Body of pancreas (tissue), 4 donors: ENCODE results near the gene LHFPL6. TPM values are rescaled to one million over a fixed set of nuclear protein-coding genes. Genes with fewer than 3 reads are reported as not detected.

Source experiments
- ATAC-seq: fragments of 150-250 bp; one replicate; pipeline ENCODE4 v1.9.1; 2016
- DNase-seq, 4 donors: peaks; one replicate each; pipeline ENCODE4 v3.0.0-alpha.2; 2019
- H3K27ac ChIP-seq, 4 donors: fragments of 200-600 bp; sonication (generic); 1 replicate in 3 of 4; 2 replicates in 1 of 4; pipeline versions ENCODE4 v1.5.1 to v1.6.1; 2016 to 2019; ENCODE audit warnings: mild to moderate bottlenecking in 1 of 4, mixed read lengths in 1 of 4, moderate library complexity in 1 of 4
- H3K27me3 ChIP-seq, 2 donors: fragments of 200-600 bp; sonication (generic); one replicate each; pipeline ENCODE4 v1.6.0; 2016; ENCODE audit warnings: mild to moderate bottlenecking in 1 of 2
- H3K36me3 ChIP-seq, 2 donors: fragments of 200-600 bp; sonication (generic); replicated peaks in 1 of 2; 2 replicates each; pipeline ENCODE4 v1.5.1; 2016; ENCODE audit warnings: low read depth in 2 of 2; ENCODE audit not compliant: insufficient read depth in 1 of 2
- H3K4me1 ChIP-seq: fragments of 200-600 bp; sonication (generic); one replicate; pipeline ENCODE4 v1.6.0; 2016
- H3K4me3 ChIP-seq, 2 donors: fragments of 200-600 bp; sonication (generic); 1 replicate in 1 of 2; 2 replicates in 1 of 2; pipeline ENCODE4 v1.5.1; 2016 to 2019
- H3K9me3 ChIP-seq, 3 donors: fragments of 200-600 bp; sonication (generic); 1 replicate in 2 of 3; 2 replicates in 1 of 3; pipeline ENCODE4 v1.5.1; 2016
- CTCF ChIP-seq, 7 experiments: fragments of 450-650 bp in 4 of 7; fragments of 200-600 bp in 3 of 7; sonication (generic) in 3 of 7; IDR thresholded peaks; one replicate each; pipeline ENCODE4 v1.5.1; 2016 to 2019; ENCODE audit warnings: antibody characterized with exemption in 7 of 7
- POLR2A ChIP-seq, 3 donors: fragments of 450-650 bp; IDR thresholded peaks; one replicate each; pipeline ENCODE4 v1.6.1; 2016; ENCODE audit warnings: antibody characterized with exemption in 3 of 3, mild to moderate bottlenecking in 2 of 3
- WGBS, 2 donors: methylation state at CpG; one replicate each; pipeline ENCODE4 v1.1.5; 2017; 5-methylcytosine and 5-hydroxymethylcytosine counted together
- intact Hi-C: fragments of 100-400 bp; cut with DNase I; formaldehyde crosslinking; loops from one replicate; pipeline ENCODE4 v1.15.1; 2023
- total RNA-seq, 2 donors: library from RNA; depleted of rRNA; stranded (reverse); fragments of >200 nt; gene quantifications; one replicate each; pipeline ENCODE4 v1.1.0, GENCODE V29; 2016

Gene LHFPL6
- total RNA-seq, 2 donors from 2014 or later = 18.4 to 30.7 TPM

- H3K36me3 ChIP-seq = no peaks in the 10 kb centered on the region
- no peaks in the 10 kb centered on the region for H3K9me3 ChIP-seq
- intact Hi-C loops = no loop called here
- H3K27ac ChIP-seq = no peak overlapping the region
- no peak for TF ChIP-seq POLR2A (IDR thresholded peaks at IDR 0.05)
- no peak for TF ChIP-seq CTCF (IDR thresholded peaks at IDR 0.05)
- DNase-seq = no peak
- no peak for ATAC-seq
- H3K4me1 ChIP-seq = no peaks in the 10 kb centered on the region
- no peaks in the 10 kb centered on the region for H3K27me3 ChIP-seq
- no peak overlapping the region for H3K4me3 ChIP-seq
- 60 to 66% methylated on average over 5 of the region's 5 CpGs for WGBS, 2 donors
These were observed 195.2 kb downstream of the LHFPL6 start for GRCh38 chr13:39407786-39408185.

- intact Hi-C loops = no loop called here
- no peaks in the 10 kb centered on the region for H3K4me1 ChIP-seq
- no peak for ATAC-seq
- H3K27me3 ChIP-seq = no peaks in the 10 kb centered on the region
- H3K36me3 ChIP-seq = no peaks in the 10 kb centered on the region
- no peak overlapping the region for H3K4me3 ChIP-seq
- no peaks in the 10 kb centered on the region for H3K9me3 ChIP-seq
- no peak overlapping the region for H3K27ac ChIP-seq
- no peak for TF ChIP-seq CTCF (IDR thresholded peaks at IDR 0.05)
- no peak for TF ChIP-seq POLR2A (IDR thresholded peaks at IDR 0.05)
- no peak for DNase-seq
These were observed 195.9 kb downstream of the LHFPL6 start for GRCh38 chr13:39407138-39407537.

DNA sequence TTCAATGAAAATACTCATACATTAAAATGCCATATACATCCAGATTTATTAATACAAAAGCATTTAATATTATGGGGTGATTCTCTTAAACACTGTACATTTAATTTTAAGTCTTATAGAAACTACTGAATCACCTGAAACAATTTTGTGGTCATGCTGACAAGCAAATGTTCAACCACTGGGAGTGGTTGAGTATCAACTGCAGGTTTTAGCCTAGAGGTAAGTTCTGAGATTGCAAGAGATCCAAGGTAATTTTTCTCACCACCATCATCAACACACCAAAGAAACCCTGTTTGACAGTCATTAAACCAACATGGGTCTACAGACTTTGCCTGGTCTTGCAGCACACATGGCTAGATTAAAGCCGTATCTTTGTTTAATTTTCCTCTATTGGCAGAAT, 196.3 kb downstream of the LHFPL6 start:
- ATAC-seq = no peak
- Histone ChIP-seq H3K27me3 (no peaks in the 10 kb centered on the region), H3K9me3 (no peaks in the 10 kb centered on the region), H3K27ac (no peak overlapping the region), H3K36me3 (no peaks in the 10 kb centered on the region), H3K4me1 (no peaks in the 10 kb centered on the region), H3K4me3 (no peak overlapping the region)
- 49 to 59% methylated on average over 1 of the region's 1 CpG for WGBS, 2 donors
- DNase-seq = no peak
- TF ChIP-seq POLR2A (IDR thresholded peaks at IDR 0.05) (no peak), CTCF (IDR thresholded peaks at IDR 0.05) (no peak)
- intact Hi-C loops = no loop called here

- DNase-seq = no peak
- 56 to 66% methylated on average over 7 of the region's 7 CpGs for WGBS, 2 donors
These were observed 197.3 kb downstream of the LHFPL6 start for GRCh38 chr13:39405596-39406205.

More at GRCh38 chr13:39405596-39406205, 197.3 kb downstream of the LHFPL6 start:
- no peaks in the 10 kb centered on the region for H3K27me3 ChIP-seq
- H3K27ac ChIP-seq = no peak overlapping the region
- TF ChIP-seq CTCF (IDR thresholded peaks at IDR 0.05) (no peak), POLR2A (IDR thresholded peaks at IDR 0.05) (no peak)
- H3K4me1 ChIP-seq = no peaks in the 10 kb centered on the region
- no peak for ATAC-seq
- H3K9me3 ChIP-seq = no peaks in the 10 kb centered on the region
- H3K4me3 ChIP-seq = no peak overlapping the region
- intact Hi-C loops = no loop called here
- H3K36me3 ChIP-seq = no peaks in the 10 kb centered on the region
